Lung (tissue), 12 donors: Measurements from ENCODE around the gene ZC3H18. TPM values are rescaled to one million over a fixed set of nuclear protein-coding genes. Genes with fewer than 3 reads are reported as not detected.
A peak's percentile ranks its signal among the peaks of the same experiment; 100 is the strongest.

Source experiments
- ATAC-seq: fragments of 200-7000 bp; cut with Tn5 transposase; one replicate; pipeline ENCODE4 v1.9.1; 2020; ENCODE audit warnings: moderate number of reproducible peaks; ENCODE audit not compliant: insufficient read depth, low FRiP score
- DNase-seq, 3 donors: peaks; one replicate each; pipeline ENCODE4 v3.0.0-alpha.2; 2013 to 2017
- H3K27ac ChIP-seq, 2 donors: one replicate each; pipeline ENCODE4 v1.5.1; 2013; ENCODE audit warnings: mild to moderate bottlenecking in 2 of 2, moderate library complexity in 2 of 2, control low read depth in 1 of 2, inconsistent platforms in 1 of 2, low read depth in 1 of 2, low read length in 1 of 2
- H3K27me3 ChIP-seq, 3 donors: one replicate each; pipeline ENCODE4 v1.5.1; 2013; ENCODE audit warnings: low read length in 2 of 3; ENCODE audit not compliant: control insufficient read depth in 3 of 3, insufficient read depth in 3 of 3
- H3K36me3 ChIP-seq, 4 donors: one replicate each; pipeline ENCODE4 v1.5.1; 2013; ENCODE audit warnings: low read length in 4 of 4, mild to moderate bottlenecking in 1 of 4, moderate library complexity in 1 of 4; ENCODE audit not compliant: control insufficient read depth in 4 of 4, insufficient read depth in 4 of 4
- H3K4me1 ChIP-seq, 5 donors: one replicate each; pipeline ENCODE4 v1.5.1; 2013; ENCODE audit warnings: low read length in 5 of 5, mild to moderate bottlenecking in 2 of 5, moderate library complexity in 1 of 5; ENCODE audit not compliant: control insufficient read depth in 5 of 5, insufficient read depth in 5 of 5
- H3K4me3 ChIP-seq: one replicate; pipeline ENCODE4 v1.5.1; 2013; ENCODE audit warnings: mild to moderate bottlenecking, control low read depth, moderate library complexity
- H3K9ac ChIP-seq, 2 donors: one replicate each; pipeline ENCODE4 v1.5.1; 2013; ENCODE audit warnings: low read length in 2 of 2, control low read depth in 1 of 2; ENCODE audit not compliant: insufficient read depth in 1 of 2
- H3K9me3 ChIP-seq, 4 donors: one replicate each; pipeline ENCODE4 v1.5.1; 2013; ENCODE audit warnings: low read length in 3 of 4, mild to moderate bottlenecking in 1 of 4, moderate library complexity in 1 of 4; ENCODE audit not compliant: control insufficient read depth in 4 of 4, insufficient read depth in 3 of 4
- CTCF ChIP-seq: IDR thresholded peaks from 2 replicates; pipeline ENCODE4 v1.5.1; 2012; ENCODE audit warnings: mild to moderate bottlenecking; ENCODE audit errors: control extremely low read depth, extremely low read depth
- WGBS, 2 donors: extraction: QIAGEN DNeasy Blood & Tissue Kit; methylation state at CpG; one replicate each; pipeline ENCODE4 v1.1.7; 2013; 5-methylcytosine and 5-hydroxymethylcytosine counted together
- polyA plus RNA-seq, 2 donors: library from polyadenylated mRNA; stranded (reverse); fragments of 200-250 nt; gene quantifications; one replicate each; pipeline ENCODE4 v1.2.1, GENCODE V29; 2013
- total RNA-seq, 2 donors: library from RNA; depleted of rRNA in 1 of 2; stranded (reverse); fragments of >200 nt in 1 of 2; gene quantifications; one replicate each; pipeline ENCODE4 v1.2.1, GENCODE V29; 2014 to 2021
- donor health status: control.
- donor health status: control.
- donor health status: Bipolar disorder and iron deficiency.
- donor health status: healthy.
- donor health status: DM: yes; HTN: yes; CAD: no.

The ZC3H18 gene
- total and polyA plus RNA-seq, 4 donors: 21.2 to 44.0 (median 28.6) TPM

- H3K9me3 ChIP-seq: peaks cover 0 to 3% (median 0%) of the 10 kb centered on the region in 4 donors
- ATAC-seq (no peak), DNase-seq (no peak)
- H3K4me3 ChIP-seq: no peak overlapping the region
- H3K4me1 ChIP-seq: peaks cover 0 to 3% (median 0%) of the 10 kb centered on the region in 5 donors
- WGBS, 2 donors: 76 to 88% methylated on average over 15 of the region's 15 CpGs
- no peaks in the 10 kb centered on the region for H3K36me3 ChIP-seq
- no peak overlapping the region for H3K9ac ChIP-seq
- peaks cover 0 to 12% (median 0%) of the 10 kb centered on the region in 3 donors for H3K27me3 ChIP-seq
- TF ChIP-seq CTCF: no peak
- no peak overlapping the region for H3K27ac ChIP-seq
Measured at GRCh38 chr16:88554711-88555264, 15.4 kb upstream of the ZC3H18 start.

GRCh38 chr16:88556294-88556988 is 13.8 kb upstream of the ZC3H18 start:
- TF ChIP-seq CTCF: no peak
- Histone ChIP-seq H3K9ac (no peak overlapping the region), H3K27ac (no peak overlapping the region), H3K36me3 (no peaks in the 10 kb centered on the region), H3K27me3 (peaks cover 0 to 12% (median 0%) of the 10 kb centered on the region in 3 donors), H3K4me1 (no peaks in the 10 kb centered on the region), H3K4me3 (no peak overlapping the region), H3K9me3 (peaks cover 0 to 3% (median 0%) of the 10 kb centered on the region in 4 donors)
- 78 to 82% methylated on average over 14 of the region's 15 CpGs for WGBS, 2 donors
- ATAC-seq (no peak), DNase-seq (no peak)

- ATAC-seq: peak; percentile 14
- peaks cover 0 to 12% (median 0%) of the 10 kb centered on the region in 3 donors for H3K27me3 ChIP-seq
- peak; percentile 38 to 80 (median 61) for DNase-seq
- peaks cover 0 to 3% (median 0%) of the 10 kb centered on the region in 4 donors for H3K9me3 ChIP-seq
- peak; percentile 19 for TF ChIP-seq CTCF
- no peak overlapping the region for H3K27ac ChIP-seq
- H3K4me1 ChIP-seq: peaks cover 0 to 5% (median 0%) of the 10 kb centered on the region in 5 donors
- 55 to 63% methylated on average over 33 to 40 of the region's 45 CpGs for WGBS, 2 donors
- H3K36me3 ChIP-seq: no peaks in the 10 kb centered on the region
- H3K9ac ChIP-seq: no peak overlapping the region
- no peak overlapping the region for H3K4me3 ChIP-seq
Measured at GRCh38 chr16:88558457-88559442, 11.5 kb upstream of the ZC3H18 start.
